Placental epithelial cell (primary cell): ENCODE results near the gene REEP5. TPM values are rescaled to one million over a fixed set of nuclear protein-coding genes. Genes with fewer than 3 reads are reported as not detected.

Experiments
- total RNA-seq: library from RNA; depleted of rRNA; stranded (reverse); fragments of >200 nt; gene quantifications from 2 replicates; pipeline ENCODE4 v1.2.3, GENCODE V29; 2012

The REEP5 gene
- total RNA-seq: 44.8 and 51.8 TPM in 2 replicates

GRCh38 chr5:112921833-112922817 lies at the start of gene REEP5:
Gene REEP5, minus strand, starts transcription at chr5:112922227. Its CDS starts 37 bp downstream, at chr5:112922190.

DNA sequence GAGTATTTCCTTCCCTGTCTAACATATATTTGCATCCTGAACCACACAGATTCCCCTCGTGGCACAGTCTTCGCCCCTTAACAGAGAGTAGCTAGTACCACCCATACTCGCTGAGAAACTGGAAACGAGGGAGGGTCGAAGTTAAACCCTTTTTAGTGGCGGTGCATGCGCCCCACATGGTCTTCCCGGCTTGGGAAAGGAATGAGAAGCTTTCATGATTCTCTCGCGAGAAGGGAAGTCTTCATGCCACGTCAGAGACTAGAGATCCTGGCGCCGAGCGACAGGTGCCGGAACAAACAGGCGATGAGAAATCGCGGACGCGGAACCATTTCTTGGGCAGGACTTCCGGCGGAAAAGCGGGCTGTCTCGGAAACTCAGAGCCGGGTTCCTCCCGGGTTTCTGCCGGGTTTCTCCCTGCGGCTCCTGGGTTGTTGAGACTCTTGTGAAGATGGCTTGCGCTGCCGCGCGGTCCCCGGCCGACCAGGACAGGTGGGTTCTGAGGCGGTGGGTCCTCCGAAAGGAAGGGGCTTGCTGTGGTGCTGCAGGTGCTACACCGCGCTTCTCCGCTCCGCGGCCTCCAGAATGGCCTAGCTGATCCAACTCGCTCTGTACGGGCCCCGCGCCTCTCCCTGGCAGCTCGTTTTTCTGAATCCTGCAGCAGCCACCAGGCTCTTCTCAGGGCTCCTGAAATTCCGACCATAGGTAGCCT lies 60.9 kb downstream of the REEP5 start, which contains the start of gene SRP19:
Gene SRP19, plus strand, starts transcription at position 359 of the 709 bp plus-strand sequence. Its CDS starts 90 bp downstream, at position 449.

Other genes with a start within 250 kb of the REEP5 start
- 30.2 and 38.5 TPM in 2 replicates for gene APC, start 184.3 kb downstream of the REEP5 start, total RNA-seq
- gene SRP19, start 60.9 kb downstream of the REEP5 start, total RNA-seq: 25.1 and 45.9 TPM in 2 replicates
- gene DCP2, start 54.6 kb upstream of the REEP5 start, total RNA-seq: 36.5 and 42.6 TPM in 2 replicates